ENCODE results near the gene NCAM1. TPM values are rescaled to one million over a fixed set of nuclear protein-coding genes. Genes with fewer than 3 reads are reported as not detected.
A peak's percentile ranks its signal among the peaks of the same experiment; 100 is the strongest.
"Not testable (repeated sequence)": the region's sequence is repeated elsewhere in the genome, so short reads cannot be mapped to it uniquely, and the experiment has no call there.

The NCAM1 gene
- 3.5 TPM for total RNA-seq
- long read RNA-seq, partial matches to known transcripts = 1 of 4 reads
- long read RNA-seq, other reads (novel, unspliced or antisense) = 3 of 4 reads

DNA sequence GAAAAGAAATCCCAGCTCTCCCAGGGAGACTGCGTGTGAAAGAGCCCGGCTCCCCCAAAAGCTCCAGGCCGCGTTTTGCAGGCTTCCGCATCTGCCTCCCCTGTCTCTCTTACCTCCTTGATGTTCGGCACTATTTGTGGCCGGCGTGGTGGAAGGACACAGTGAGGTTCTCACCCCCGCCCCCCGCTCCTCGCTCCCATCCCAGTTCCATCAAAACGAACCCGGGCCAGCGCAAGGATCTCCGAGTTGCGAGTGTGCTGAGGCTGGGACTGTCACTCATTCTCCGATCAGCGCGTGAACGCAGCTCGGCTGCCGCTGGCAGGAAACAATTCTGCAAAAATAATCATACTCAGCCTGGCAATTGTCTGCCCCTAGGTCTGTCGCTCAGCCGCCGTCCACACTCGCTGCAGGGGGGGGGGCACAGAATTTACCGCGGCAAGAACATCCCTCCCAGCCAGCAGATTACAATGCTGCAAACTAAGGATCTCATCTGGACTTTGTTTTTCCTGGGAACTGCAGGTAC is at the start of gene NCAM1:
Gene NCAM1, plus strand, starts transcription at position 275 of the 523 bp plus-strand sequence.
- peaks cover 25% of the 10 kb centered on the region for H3K4me1 ChIP-seq
- DNase-seq (peak; percentile 52), ATAC-seq (peak; percentile 48 to 50)
- H3K9me3 ChIP-seq = no peaks in the 10 kb centered on the region
- TF ChIP-seq, protein P1, sequence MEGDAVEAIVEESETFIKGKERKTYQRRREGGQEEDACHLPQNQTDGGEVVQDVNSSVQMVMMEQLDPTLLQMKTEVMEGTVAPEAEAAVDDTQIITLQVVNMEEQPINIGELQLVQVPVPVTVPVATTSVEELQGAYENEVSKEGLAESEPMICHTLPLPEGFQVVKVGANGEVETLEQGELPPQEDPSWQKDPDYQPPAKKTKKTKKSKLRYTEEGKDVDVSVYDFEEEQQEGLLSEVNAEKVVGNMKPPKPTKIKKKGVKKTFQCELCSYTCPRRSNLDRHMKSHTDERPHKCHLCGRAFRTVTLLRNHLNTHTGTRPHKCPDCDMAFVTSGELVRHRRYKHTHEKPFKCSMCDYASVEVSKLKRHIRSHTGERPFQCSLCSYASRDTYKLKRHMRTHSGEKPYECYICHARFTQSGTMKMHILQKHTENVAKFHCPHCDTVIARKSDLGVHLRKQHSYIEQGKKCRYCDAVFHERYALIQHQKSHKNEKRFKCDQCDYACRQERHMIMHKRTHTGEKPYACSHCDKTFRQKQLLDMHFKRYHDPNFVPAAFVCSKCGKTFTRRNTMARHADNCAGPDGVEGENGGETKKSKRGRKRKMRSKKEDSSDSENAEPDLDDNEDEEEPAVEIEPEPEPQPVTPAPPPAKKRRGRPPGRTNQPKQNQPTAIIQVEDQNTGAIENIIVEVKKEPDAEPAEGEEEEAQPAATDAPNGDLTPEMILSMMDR (IDR thresholded peaks at IDR 0.05) = no peak
- H3K36me3 ChIP-seq = no peaks in the 10 kb centered on the region
- H3K27ac ChIP-seq = no peak within 1 kb of the TSS
- peaks cover 75% of the 10 kb centered on the region for H3K27me3 ChIP-seq (ENCODE audit: low read depth)
- intact Hi-C loops (cut with DNase I) = no loop called here
- H3K4me3 ChIP-seq = peak within 1 kb of the TSS; percentile 54

DNA sequence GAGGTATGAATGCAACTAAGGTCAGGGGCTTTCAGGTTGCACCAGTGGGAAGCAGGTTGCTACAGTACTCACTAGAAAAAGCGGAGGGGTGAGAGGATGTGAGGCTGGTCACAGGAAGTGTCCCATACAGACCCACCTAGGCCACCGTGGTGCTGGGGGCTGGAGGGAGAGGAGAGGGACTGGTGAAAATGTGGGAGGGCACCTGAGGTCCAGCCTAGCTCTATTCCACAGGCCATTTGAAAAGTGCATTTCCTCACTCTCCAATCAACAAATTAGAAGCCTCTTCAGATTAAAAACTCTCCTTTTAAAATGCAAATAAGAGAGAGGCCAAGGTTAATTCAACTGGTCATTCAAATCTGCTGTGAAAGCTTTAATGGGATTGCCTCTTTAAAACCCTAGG is 38.6 kb upstream of the NCAM1 start:
- no peak for ATAC-seq
- intact Hi-C loops (cut with DNase I) = no loop called here
- H3K9me3 ChIP-seq = no peaks in the 10 kb centered on the region
- H3K27ac ChIP-seq = no peak overlapping the region
- no peaks in the 10 kb centered on the region for H3K36me3 ChIP-seq
- TF ChIP-seq, protein P1 (IDR thresholded peaks at IDR 0.05) = no peak
- no peaks in the 10 kb centered on the region for H3K4me1 ChIP-seq
- DNase-seq = no peak
- H3K4me3 ChIP-seq = no peak overlapping the region
- H3K27me3 ChIP-seq (ENCODE audit: low read depth) = no peaks in the 10 kb centered on the region

DNA sequence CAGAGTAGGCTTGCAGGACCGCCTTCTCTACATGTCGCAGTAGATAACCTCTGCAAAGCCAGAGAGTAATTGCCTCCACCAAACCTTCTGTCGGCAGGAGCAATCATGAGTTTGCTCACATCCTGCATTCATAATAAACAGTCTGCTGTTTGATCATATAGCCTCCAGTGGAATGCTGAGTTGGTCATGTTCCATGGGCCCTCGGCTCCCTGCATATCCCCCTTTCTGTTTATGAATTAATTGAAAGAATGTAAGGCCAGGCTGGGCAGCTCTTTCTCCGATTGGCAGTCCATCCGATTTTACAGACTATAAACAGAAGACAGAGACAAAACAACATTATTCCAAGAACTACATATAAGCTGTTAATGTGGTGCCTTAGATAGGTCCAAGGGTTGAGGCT is 36.4 kb upstream of the NCAM1 start:
- H3K4me3 ChIP-seq; intact Hi-C loops (cut with DNase I); ATAC-seq; H3K4me1 ChIP-seq; DNase-seq; H3K36me3 ChIP-seq; H3K27me3 ChIP-seq (ENCODE audit: low read depth); H3K27ac ChIP-seq; H3K9me3 ChIP-seq: not testable (repeated sequence)

DNA sequence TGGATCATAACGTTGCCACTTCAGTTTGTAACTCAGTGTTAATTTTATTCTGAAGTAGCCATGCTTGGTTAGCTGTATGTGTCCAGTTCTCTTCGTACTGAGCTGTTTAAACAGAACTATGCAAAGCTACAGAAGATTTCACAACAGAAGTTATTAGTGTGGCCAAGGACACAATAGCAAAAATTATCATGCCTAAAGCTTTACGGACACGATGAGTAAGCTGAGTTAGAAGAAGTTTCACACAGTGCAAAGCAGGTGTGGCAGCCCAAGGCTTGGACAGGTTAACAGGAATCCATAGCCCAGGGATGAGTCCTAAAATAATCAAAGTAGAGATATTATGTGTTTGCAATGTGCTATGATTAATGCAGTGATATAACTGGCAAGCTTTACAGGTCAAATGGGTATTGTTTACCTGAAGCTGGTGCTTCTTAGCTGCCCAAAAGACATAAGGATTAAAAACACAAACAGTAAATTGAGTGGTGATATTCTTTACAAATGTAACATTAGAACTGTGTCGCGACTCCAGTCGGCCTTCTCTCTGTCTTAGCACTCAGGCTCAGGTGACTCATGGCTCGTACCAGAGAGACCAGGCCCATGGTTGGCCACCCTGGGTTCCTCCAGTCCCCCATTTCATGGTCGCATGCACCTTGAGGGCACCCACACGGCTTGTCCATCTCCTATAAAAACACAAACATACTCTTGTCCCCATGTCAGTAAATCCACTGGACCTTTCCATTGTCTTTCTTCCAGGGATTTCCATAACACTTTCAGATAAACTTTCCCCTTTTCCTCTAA is 35.5 kb upstream of the NCAM1 start:
- DNase-seq (no peak), ATAC-seq (no peak)
- Histone ChIP-seq H3K4me1 (no peaks in the 10 kb centered on the region), H3K4me3 (no peak overlapping the region), H3K36me3 (no peaks in the 10 kb centered on the region), H3K9me3 (no peaks in the 10 kb centered on the region), H3K27me3 (ENCODE audit: low read depth) (no peaks in the 10 kb centered on the region), H3K27ac (no peak overlapping the region)
- intact Hi-C loops (cut with DNase I) = no loop called here
- TF ChIP-seq, protein P1 (IDR thresholded peaks at IDR 0.05) = no peak

DNA sequence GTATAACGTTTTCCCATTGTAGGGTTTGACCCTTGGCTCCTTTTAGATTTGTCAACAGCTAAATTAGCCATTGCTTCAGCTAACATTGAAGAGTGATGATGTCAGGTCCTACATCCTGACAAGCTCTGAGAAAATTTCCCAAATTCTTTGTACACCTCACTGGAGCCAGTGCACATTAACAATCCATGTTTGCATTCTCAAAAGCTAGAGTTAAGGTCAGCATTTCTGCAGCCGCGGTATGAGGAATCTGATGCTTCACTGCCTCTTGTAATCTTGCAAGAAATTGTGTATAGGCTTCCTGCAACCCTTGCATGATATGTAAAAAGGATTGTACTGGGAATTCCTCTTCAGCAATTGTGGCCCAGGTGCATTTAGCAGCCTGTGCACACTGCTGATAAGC is 33.1 kb upstream of the NCAM1 start:
- H3K4me3 ChIP-seq = no peak overlapping the region
- intact Hi-C loops (cut with DNase I) = no loop called here
- no peaks in the 10 kb centered on the region for H3K4me1 ChIP-seq
- no peak for ATAC-seq
- H3K27ac ChIP-seq = no peak overlapping the region
- no peaks in the 10 kb centered on the region for H3K9me3 ChIP-seq
- no peaks in the 10 kb centered on the region for H3K27me3 ChIP-seq (ENCODE audit: low read depth)
- TF ChIP-seq, protein P1 (IDR thresholded peaks at IDR 0.05) = no peak
- no peak for DNase-seq
- no peaks in the 10 kb centered on the region for H3K36me3 ChIP-seq

DNA sequence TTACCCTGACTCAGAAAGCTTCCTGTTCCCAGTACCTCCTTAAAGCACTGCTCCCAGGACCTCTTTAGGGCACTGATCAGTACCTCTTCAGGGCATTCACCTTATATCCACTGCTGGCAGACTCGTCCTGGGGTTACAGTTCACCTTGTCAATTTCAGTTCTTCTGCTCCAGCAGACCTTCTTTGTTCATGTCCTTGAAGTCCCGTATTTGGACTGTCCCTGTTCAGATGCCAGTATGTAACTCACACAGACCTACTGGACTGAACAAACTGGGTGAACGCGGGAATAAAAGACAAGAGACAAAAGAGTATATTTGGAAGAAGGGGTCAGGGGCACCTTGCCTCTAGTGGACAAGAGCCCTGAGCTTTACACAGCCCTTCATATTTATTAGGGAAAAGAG is 31.8 kb upstream of the NCAM1 start:
- no peaks in the 10 kb centered on the region for H3K27me3 ChIP-seq (ENCODE audit: low read depth)
- TF ChIP-seq, protein P1 (IDR thresholded peaks at IDR 0.05) = no peak
- no peaks in the 10 kb centered on the region for H3K9me3 ChIP-seq
- H3K36me3 ChIP-seq = no peaks in the 10 kb centered on the region
- no peak overlapping the region for H3K4me3 ChIP-seq
- DNase-seq = no peak
- no peak for ATAC-seq
- H3K27ac ChIP-seq = no peak overlapping the region
- H3K4me1 ChIP-seq = no peaks in the 10 kb centered on the region
- intact Hi-C loops (cut with DNase I) = no loop called here
